Epithelial cell of prostate (primary cell): ENCODE data around the gene CPED1.
"Not testable (repeated sequence)": the region's sequence is repeated elsewhere in the genome, so short reads cannot be mapped to it uniquely, and the experiment has no call there.

ENCODE experiments used
- DNase-seq: peaks from one replicate; pipeline ENCODE4 v3.0.0-alpha.2; 2011; ENCODE audit warnings: low read depth, low spot score
- H3K27ac ChIP-seq: fragments of 450-650 bp; 2 replicates; pipeline ENCODE4 v1.5.1; 2017; ENCODE audit warnings: mild to moderate bottlenecking

The CPED1 gene

GRCh38 chr7:121036776-121037175 is 48.3 kb downstream of the CPED1 start:
- not testable (repeated sequence) for DNase-seq, H3K27ac ChIP-seq

- DNase-seq, H3K27ac ChIP-seq: not testable (repeated sequence)
Observed at GRCh38 chr7:121037329-121037728, 48.8 kb downstream of the CPED1 start.

GRCh38 chr7:121037957-121038716 is 49.6 kb downstream of the CPED1 start:
- no peak for DNase-seq
- no peak overlapping the region for H3K27ac ChIP-seq

GRCh38 chr7:121038717-121039509 is 50.4 kb downstream of the CPED1 start:
- H3K27ac ChIP-seq, result no peak overlapping the region
- DNase-seq, result no peak

- no peak for DNase-seq
Observed at GRCh38 chr7:121039510-121039822, 51.0 kb downstream of the CPED1 start.

GRCh38 chr7:121039994-121040393 is 51.5 kb downstream of the CPED1 start:
- no peak overlapping the region for H3K27ac ChIP-seq
- no peak for DNase-seq

More at GRCh38 chr7:121039510-121039822, 51.0 kb downstream of the CPED1 start:
- H3K27ac ChIP-seq, result no peak overlapping the region

GRCh38 chr7:121041516-121042148 is 53.1 kb downstream of the CPED1 start:
- no peak overlapping the region for H3K27ac ChIP-seq
- no peak for DNase-seq

GRCh38 chr7:121042195-121042594 is 53.7 kb downstream of the CPED1 start:
- no peak for DNase-seq
- no peak overlapping the region for H3K27ac ChIP-seq

GRCh38 chr7:121042899-121043298 is 54.4 kb downstream of the CPED1 start:
- H3K27ac ChIP-seq, result no peak overlapping the region
- DNase-seq, result no peak

GRCh38 chr7:121043314-121044234 is 55.1 kb downstream of the CPED1 start:
- H3K27ac ChIP-seq, result no peak overlapping the region
- DNase-seq, result no peak

GRCh38 chr7:121045090-121045489 is 56.6 kb downstream of the CPED1 start:
- H3K27ac ChIP-seq, result no peak overlapping the region
- no peak for DNase-seq

GRCh38 chr7:121046009-121046408 is 57.5 kb downstream of the CPED1 start:
- no peak overlapping the region for H3K27ac ChIP-seq
- DNase-seq, result no peak

GRCh38 chr7:121046893-121047468 is 58.5 kb downstream of the CPED1 start:
- DNase-seq, result no peak
- no peak overlapping the region for H3K27ac ChIP-seq

GRCh38 chr7:121048195-121048594 is 59.7 kb downstream of the CPED1 start:
- DNase-seq, result no peak
- H3K27ac ChIP-seq, result no peak overlapping the region

GRCh38 chr7:121049028-121049791 is 60.7 kb downstream of the CPED1 start:
- no peak overlapping the region for H3K27ac ChIP-seq
- DNase-seq, result no peak

- H3K27ac ChIP-seq, result no peak overlapping the region
- DNase-seq, result no peak
Observed at GRCh38 chr7:121049897-121050296, 61.4 kb downstream of the CPED1 start.

- H3K27ac ChIP-seq, result no peak overlapping the region
- no peak for DNase-seq
Observed at GRCh38 chr7:121053219-121053618, 64.7 kb downstream of the CPED1 start.

GRCh38 chr7:121054925-121055324 is 66.4 kb downstream of the CPED1 start:
- no peak overlapping the region for H3K27ac ChIP-seq
- no peak for DNase-seq

GRCh38 chr7:121057878-121058277 is 69.4 kb downstream of the CPED1 start:
- no peak for DNase-seq
- H3K27ac ChIP-seq, result no peak overlapping the region
